Embryonic facial prominence (tissue), 1 donor: Measurements from ENCODE around the gene LRP1B.

Source experiments
- DNase-seq: peaks from one replicate; pipeline ENCODE4 v3.0.0-alpha.2; 2016; ENCODE audit errors: extremely low spot score

The LRP1B gene

DNA sequence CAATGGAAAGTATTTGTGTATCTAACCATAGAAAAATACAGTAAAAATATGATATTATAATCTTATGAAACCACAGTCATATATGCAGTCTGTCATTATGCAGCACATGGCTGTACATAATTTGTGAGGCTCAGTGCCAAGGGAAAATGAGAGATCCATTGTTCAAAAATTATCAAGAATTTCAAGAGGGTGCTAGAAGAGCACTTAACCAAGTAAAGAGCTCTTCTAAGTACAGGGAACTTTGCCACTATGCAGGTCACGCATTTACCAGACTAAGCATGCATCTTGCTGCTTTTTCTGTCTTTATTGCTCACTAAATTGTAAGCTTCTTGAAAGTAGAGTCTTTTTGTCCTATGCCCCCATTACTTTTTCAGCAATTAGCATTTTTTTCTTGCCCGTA, 438.0 kb downstream of the LRP1B start:
- DNase-seq: no peak

DNA sequence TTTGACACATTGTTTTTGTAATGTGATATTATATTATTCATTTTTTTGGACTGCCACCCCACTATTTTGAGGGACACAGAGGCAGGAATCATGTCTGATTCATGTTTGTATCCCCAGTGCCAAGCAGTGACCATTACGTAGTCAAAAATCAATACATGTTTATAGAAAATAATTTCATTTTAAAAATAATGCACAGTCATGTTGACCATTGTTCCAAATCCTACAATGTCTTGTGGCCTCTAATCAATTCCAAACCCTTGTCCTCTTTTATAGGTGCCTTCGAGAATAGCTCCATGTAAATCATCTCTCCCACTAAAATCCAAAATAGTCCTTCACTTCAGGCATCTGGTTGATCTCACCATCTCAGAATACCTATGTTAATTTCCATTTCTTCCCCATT, 454.7 kb downstream of the LRP1B start:
- no peak for DNase-seq

GRCh38 chr2:141666191-141666590, 464.6 kb downstream of the LRP1B start:
- DNase-seq: no peak

DNA sequence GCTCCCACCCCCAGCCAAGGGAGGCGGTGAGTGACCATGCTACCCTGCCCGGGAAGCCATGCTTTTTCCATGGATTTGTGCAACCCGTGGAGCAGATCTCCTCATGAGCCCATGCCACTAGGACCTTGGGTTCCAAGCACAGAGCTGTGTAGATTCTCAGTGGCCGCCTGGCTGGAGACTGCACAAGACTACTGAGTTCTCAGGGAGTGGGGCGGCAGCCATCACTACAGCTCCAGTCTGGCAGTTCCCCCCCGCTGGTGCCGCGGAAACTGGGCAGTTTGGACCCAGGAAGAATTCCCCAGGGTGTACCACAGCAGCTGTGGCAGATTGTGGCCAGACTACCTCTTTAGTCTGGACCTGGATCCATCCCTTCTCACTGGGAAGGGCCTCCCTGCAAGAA, 470.6 kb downstream of the LRP1B start:
- no peak for DNase-seq

DNA sequence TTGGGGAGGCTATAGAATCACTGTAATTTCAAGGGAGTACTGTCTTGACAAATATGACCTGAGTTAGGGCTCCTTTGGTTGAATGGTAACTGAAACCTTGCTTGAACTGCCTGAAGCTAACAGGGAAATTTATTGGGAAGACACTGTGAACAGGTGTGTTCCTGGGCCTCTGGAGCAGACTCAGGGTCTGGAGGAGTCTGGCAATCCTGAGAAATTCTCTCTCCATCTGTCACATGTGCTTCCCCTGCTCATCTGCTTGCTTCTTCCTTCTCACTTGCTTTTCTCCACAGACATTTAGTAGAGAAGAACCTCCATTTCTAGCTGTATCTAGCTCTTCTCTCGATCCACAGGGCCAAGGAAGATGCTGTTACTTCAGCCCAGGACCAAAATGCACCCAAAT, 476.5 kb downstream of the LRP1B start:
- DNase-seq: no peak

- no peak for DNase-seq
Observed at GRCh38 chr2:141653184-141653583, 477.6 kb downstream of the LRP1B start.

GRCh38 chr2:141652308-141652707, 478.5 kb downstream of the LRP1B start:
- no peak for DNase-seq

DNA sequence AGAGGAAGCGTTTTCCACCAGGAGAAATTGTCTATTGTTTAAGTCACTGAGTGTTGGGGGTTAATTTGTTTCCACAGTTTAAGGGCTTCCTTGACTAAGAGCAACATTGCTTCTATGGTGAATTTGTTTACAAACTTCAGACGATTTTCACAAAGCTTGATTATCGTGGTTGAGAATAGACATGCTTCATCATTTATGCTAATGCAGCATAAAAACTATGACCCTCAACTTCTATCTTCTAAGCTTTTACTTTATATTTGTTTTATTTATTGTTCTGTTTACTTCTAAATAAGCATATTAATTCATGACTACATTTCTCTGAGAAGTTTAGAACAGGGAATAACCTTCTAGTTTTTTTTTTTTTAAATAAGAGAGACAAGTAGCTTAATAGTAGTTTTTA, 483.5 kb downstream of the LRP1B start:
- no peak for DNase-seq

- DNase-seq: no peak
Observed at GRCh38 chr2:141641462-141641861, 489.4 kb downstream of the LRP1B start.

GRCh38 chr2:141639809-141640208, 491.0 kb downstream of the LRP1B start:
- DNase-seq: no peak

- no peak for DNase-seq
Observed at GRCh38 chr2:141633132-141633531, 497.7 kb downstream of the LRP1B start.

- no peak for DNase-seq
Observed at GRCh38 chr2:141630407-141630930, 500.3 kb downstream of the LRP1B start.

DNA sequence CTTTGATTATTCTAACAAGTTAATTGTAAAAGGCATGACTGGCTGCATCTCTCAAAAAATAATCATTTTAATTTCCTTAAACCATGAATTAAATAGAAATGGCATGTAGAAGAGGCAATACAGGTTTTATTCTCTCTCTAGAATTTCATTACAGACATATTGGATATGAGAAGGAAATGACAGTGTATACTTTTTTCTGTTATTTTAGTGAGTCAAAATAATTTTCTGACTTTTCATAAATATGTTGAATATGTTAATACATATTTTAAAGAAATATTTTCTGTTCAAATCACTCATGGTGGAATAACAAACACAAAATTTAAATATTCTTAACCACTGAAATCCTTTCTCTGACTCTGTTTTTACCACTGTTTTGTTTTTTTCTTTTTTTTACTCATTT, 510.4 kb downstream of the LRP1B start:
- no peak for DNase-seq

- DNase-seq: no peak
Observed at GRCh38 chr2:141618457-141618856, 512.4 kb downstream of the LRP1B start.

GRCh38 chr2:141611981-141612380, 518.8 kb downstream of the LRP1B start:
- no peak for DNase-seq

DNA sequence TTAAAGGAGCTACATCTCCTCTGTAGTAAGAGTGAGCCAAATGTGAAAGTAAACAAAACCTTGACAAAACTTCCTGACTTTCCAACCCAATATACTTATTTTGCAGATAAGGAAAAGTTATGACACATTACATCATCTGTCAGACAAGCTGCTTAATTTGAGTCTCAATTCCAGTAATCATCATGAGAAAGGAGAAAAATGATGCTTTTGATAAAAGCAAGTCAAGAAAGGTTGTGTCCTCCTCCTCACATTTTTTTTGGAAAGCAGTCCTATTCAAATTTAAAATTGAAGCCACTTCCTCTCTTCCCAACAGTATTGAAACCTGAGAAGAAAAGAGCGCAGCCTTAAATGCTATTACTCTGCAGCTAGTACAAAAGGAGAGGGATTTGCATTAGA, 519.6 kb downstream of the LRP1B start:
- DNase-seq: no peak

GRCh38 chr2:141610564-141611175, 520.1 kb downstream of the LRP1B start:
- no peak for DNase-seq

- no peak for DNase-seq
Observed at GRCh38 chr2:141605163-141605562, 525.7 kb downstream of the LRP1B start.

- no peak for DNase-seq
Observed at GRCh38 chr2:141601511-141602152, 529.2 kb downstream of the LRP1B start.

GRCh38 chr2:141599721-141600120, 531.1 kb downstream of the LRP1B start:
- DNase-seq: no peak

- DNase-seq: no peak
Observed at GRCh38 chr2:141598982-141599381, 531.8 kb downstream of the LRP1B start.

DNA sequence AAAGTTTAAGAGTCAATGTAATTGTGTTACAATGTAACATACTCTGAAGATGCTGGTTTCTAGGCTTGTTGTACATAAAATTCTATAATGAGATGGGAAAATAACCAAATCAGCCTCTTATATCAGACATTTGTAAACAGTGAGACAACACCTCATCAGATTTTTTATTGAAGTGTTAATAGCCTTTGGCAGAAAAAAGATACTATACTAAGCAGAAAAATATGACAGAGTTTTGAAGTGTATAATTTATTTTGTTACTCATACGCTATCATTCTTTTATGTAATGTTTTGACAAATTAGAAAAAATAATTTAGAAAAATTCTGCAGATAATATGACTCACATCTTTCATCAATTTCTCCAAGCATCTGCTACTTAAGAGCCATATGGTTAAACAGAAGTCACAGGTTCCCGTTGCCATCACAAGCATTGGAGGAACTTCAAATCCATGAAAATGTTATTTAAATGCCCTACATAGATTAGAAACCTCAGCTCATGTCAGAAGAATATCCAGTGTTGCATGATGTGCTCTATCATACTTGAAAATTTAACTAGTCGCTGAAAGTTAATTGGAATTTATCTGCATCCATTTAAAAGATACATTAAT, 535.4 kb downstream of the LRP1B start:
- DNase-seq: no peak

- no peak for DNase-seq
Observed at GRCh38 chr2:141591787-141592186, 539.0 kb downstream of the LRP1B start.
